Measurements from ENCODE around the gene ZC3H7A. TPM values are rescaled to one million over a fixed set of nuclear protein-coding genes. Genes with fewer than 3 reads are reported as not detected.
A peak's percentile ranks its signal among the peaks of the same experiment; 100 is the strongest.

The ZC3H7A gene
- total and polyA plus RNA-seq, 2 of the 13 experiments (the other 11 are each of a cell fraction or from before 2014, with no cell fraction given) = 29.2 to 36.8 TPM

- TF ChIP-seq ZNF407 (CRISPR knock-in tag; IDR thresholded peaks at IDR 0.05; ENCODE audit: not compliant biosample characterization) (peak; percentile 90), ZNF335 (CRISPR knock-in tag; IDR thresholded peaks at IDR 0.05) (no peak), NR3C1 (CRISPR knock-in tag; IDR thresholded peaks at IDR 0.05) (no peak), ZNF552 (CRISPR knock-in tag; IDR thresholded peaks at IDR 0.05; ENCODE audit: borderline replicate concordance) (0 out of 2 replicates have a peak, but pooled peaks have one; percentile 8), ZNF180 (CRISPR knock-in tag; IDR thresholded peaks at IDR 0.05; ENCODE audit: borderline replicate concordance, low read depth) (0 out of 2 replicates have a peak, but pooled peaks have one; percentile 34), HNF4A (CRISPR knock-in tag; IDR thresholded peaks at IDR 0.05) (no peak), HHEX (CRISPR knock-in tag; IDR thresholded peaks at IDR 0.05) (0 out of 2 replicates have a peak, but pooled peaks have one; percentile 39), MATR3 (CRISPR knock-in tag; IDR thresholded peaks at IDR 0.05) (no peak), ZBTB38 (CRISPR knock-in tag; IDR thresholded peaks at IDR 0.05) (no peak), ZNF30 (CRISPR knock-in tag; IDR thresholded peaks at IDR 0.05) (no peak), TOPORS (CRISPR knock-in tag; IDR thresholded peaks at IDR 0.05) (no peak), TEAD3 (CRISPR knock-in tag; optimal IDR thresholded peaks at IDR 0.05; ENCODE audit: borderline replicate concordance) (no peak), MBD4 (IDR thresholded peaks at IDR 0.05; ENCODE audit: borderline replicate concordance, low read length) (no peak), YY1 (IDR thresholded peaks at IDR 0.05; ENCODE audit: insufficient read depth, insufficient replicate concordance, low read depth, low read length) (peak; percentile 87), NONO (IDR thresholded peaks at IDR 0.05) (no peak), NONO (CRISPR knock-in tag; conservative IDR thresholded peaks at IDR 0.05) (0 out of 2 replicates have a peak, but pooled peaks have one; percentile 9), ZFP41 (CRISPR knock-in tag; IDR thresholded peaks at IDR 0.05; ENCODE audit: borderline replicate concordance) (no peak), REL (CRISPR knock-in tag; conservative IDR thresholded peaks at IDR 0.05) (0 out of 2 replicates have a peak, but pooled peaks have one; percentile 34), ZNF557 (CRISPR knock-in tag; IDR thresholded peaks at IDR 0.05) (0 out of 2 replicates have a peak, but pooled peaks have one; percentile 1), NFE2L2 (IDR thresholded peaks at IDR 0.05; ENCODE audit: low read length) (no peak), ZNF253 (CRISPR knock-in tag; IDR thresholded peaks at IDR 0.05; ENCODE audit: borderline replicate concordance) (no peak), KDM3A (CRISPR knock-in tag; IDR thresholded peaks at IDR 0.05; ENCODE audit: low read depth) (no peak), ZNF451 (CRISPR knock-in tag; IDR thresholded peaks at IDR 0.05) (no peak), MAFG (CRISPR knock-in tag; IDR thresholded peaks at IDR 0.05) (no peak)
- TF ChIP-seq, protein P1, sequence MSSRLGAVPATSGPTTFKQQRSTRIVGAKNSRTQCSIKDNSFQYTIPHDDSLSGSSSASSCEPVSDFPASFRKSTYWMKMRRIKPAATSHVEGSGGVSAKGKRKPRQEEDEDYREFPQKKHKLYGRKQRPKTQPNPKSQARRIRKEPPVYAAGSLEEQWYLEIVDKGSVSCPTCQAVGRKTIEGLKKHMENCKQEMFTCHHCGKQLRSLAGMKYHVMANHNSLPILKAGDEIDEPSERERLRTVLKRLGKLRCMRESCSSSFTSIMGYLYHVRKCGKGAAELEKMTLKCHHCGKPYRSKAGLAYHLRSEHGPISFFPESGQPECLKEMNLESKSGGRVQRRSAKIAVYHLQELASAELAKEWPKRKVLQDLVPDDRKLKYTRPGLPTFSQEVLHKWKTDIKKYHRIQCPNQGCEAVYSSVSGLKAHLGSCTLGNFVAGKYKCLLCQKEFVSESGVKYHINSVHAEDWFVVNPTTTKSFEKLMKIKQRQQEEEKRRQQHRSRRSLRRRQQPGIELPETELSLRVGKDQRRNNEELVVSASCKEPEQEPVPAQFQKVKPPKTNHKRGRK (CRISPR knock-in tag; IDR thresholded peaks at IDR 0.05) = no peak
These were observed 870 bp upstream of the ZC3H7A start (continued) for GRCh38 chr16:11797957-11798299.

All from HepG2 (cell line).